SK-N-DZ (cell line): ENCODE data around the gene CDKL2.

Experiments used
- DNase-seq: peaks from one replicate; pipeline ENCODE4 v3.0.0-alpha.2; 2015; ENCODE audit warnings: low spot score

CDKL2 gene

GRCh38 chr4:75643651-75644050, 13.3 kb upstream of the CDKL2 start:
- no peak for DNase-seq

GRCh38 chr4:75639124-75639695, 8.9 kb upstream of the CDKL2 start:
- DNase-seq = no peak

GRCh38 chr4:75637827-75638226, 7.5 kb upstream of the CDKL2 start:
- DNase-seq = no peak

GRCh38 chr4:75637176-75637575, 6.8 kb upstream of the CDKL2 start:
- no peak for DNase-seq

- DNase-seq = no peak
These were observed 4.6 kb upstream of the CDKL2 start for GRCh38 chr4:75634951-75635350.

GRCh38 chr4:75634281-75634680, 4.0 kb upstream of the CDKL2 start:
- DNase-seq = no peak

GRCh38 chr4:75633846-75634245, 3.5 kb upstream of the CDKL2 start:
- no peak for DNase-seq

GRCh38 chr4:75630937-75631329, 605 bp upstream of the CDKL2 start:
- no peak for DNase-seq

GRCh38 chr4:75629239-75629638, 1.1 kb downstream of the CDKL2 start:
- no peak for DNase-seq

- no peak for DNase-seq
These were observed 7.3 kb downstream of the CDKL2 start for GRCh38 chr4:75623026-75623425.

GRCh38 chr4:75621715-75622114, 8.6 kb downstream of the CDKL2 start:
- DNase-seq = no peak

- DNase-seq = no peak
These were observed 18.0 kb downstream of the CDKL2 start for GRCh38 chr4:75612306-75612705.

GRCh38 chr4:75605928-75606327, 24.4 kb downstream of the CDKL2 start:
- DNase-seq = no peak

GRCh38 chr4:75599647-75600046, 30.7 kb downstream of the CDKL2 start:
- DNase-seq = no peak

- no peak for DNase-seq
These were observed 31.9 kb downstream of the CDKL2 start for GRCh38 chr4:75598390-75598789.

- DNase-seq = no peak
These were observed 34.3 kb downstream of the CDKL2 start for GRCh38 chr4:75596061-75596460.

GRCh38 chr4:75593393-75593792, 36.9 kb downstream of the CDKL2 start:
- no peak for DNase-seq

GRCh38 chr4:75584067-75584466, 46.3 kb downstream of the CDKL2 start:
- no peak for DNase-seq

GRCh38 chr4:75567725-75568124, 62.6 kb downstream of the CDKL2 start:
- DNase-seq = no peak

GRCh38 chr4:75566911-75567310, 63.4 kb downstream of the CDKL2 start:
- no peak for DNase-seq

- DNase-seq = no peak
These were observed 64.8 kb downstream of the CDKL2 start for GRCh38 chr4:75565481-75565880.

- no peak for DNase-seq
These were observed 66.3 kb downstream of the CDKL2 start for GRCh38 chr4:75564023-75564422.

- DNase-seq = no peak
These were observed 68.5 kb downstream of the CDKL2 start for GRCh38 chr4:75561789-75562188.

GRCh38 chr4:75557696-75558095, 72.6 kb downstream of the CDKL2 start:
- peak; percentile 13 for DNase-seq
